Islet precursor cell (in vitro differentiated cells): ENCODE data around the gene VAMP5.
"Not testable (repeated sequence)": the region's sequence is repeated elsewhere in the genome, so short reads cannot be mapped to it uniquely, and the experiment has no call there.

Source experiments
- DNase-seq: peaks from one replicate; pipeline ENCODE4 v3.0.0-alpha.2; 2018

VAMP5 gene

GRCh38 chr2:85584354-85584856 lies at the start of gene VAMP5:
Gene VAMP5 (plus strand): TSS chr2:85584431. CDS start chr2:85584491, 60 bp downstream.
- DNase-seq: peak; percentile 53

- no peak for DNase-seq
Observed at GRCh38 chr2:85534881-85535280, 49.4 kb upstream of the VAMP5 start.

GRCh38 chr2:85536479-85536878 lies 47.8 kb upstream of the VAMP5 start:
- no peak for DNase-seq

GRCh38 chr2:85537600-85538506 lies 46.4 kb upstream of the VAMP5 start:
- peak; percentile 86 for DNase-seq

GRCh38 chr2:85538507-85539360 lies 45.5 kb upstream of the VAMP5 start, which contains the start of gene MAT2A:
Gene MAT2A (plus strand): TSS chr2:85539168. CDS start chr2:85539288, 120 bp downstream.
- DNase-seq: peak; percentile 98

GRCh38 chr2:85539361-85540132 lies 44.7 kb upstream of the VAMP5 start:
- peak; percentile 70 for DNase-seq

GRCh38 chr2:85540133-85540648 lies 44.0 kb upstream of the VAMP5 start:
- DNase-seq: no peak

- no peak for DNase-seq
Observed at GRCh38 chr2:85541262-85541661, 43.0 kb upstream of the VAMP5 start.

GRCh38 chr2:85541753-85542457 lies 42.3 kb upstream of the VAMP5 start:
- no peak for DNase-seq

GRCh38 chr2:85542777-85543176 lies 41.5 kb upstream of the VAMP5 start:
- DNase-seq: no peak

- DNase-seq: not testable (repeated sequence)
Observed at GRCh38 chr2:85544254-85544691, 40.0 kb upstream of the VAMP5 start.

- DNase-seq: not testable (repeated sequence)
Observed at GRCh38 chr2:85544915-85545779, 39.1 kb upstream of the VAMP5 start.

GRCh38 chr2:85545780-85546240 lies 38.4 kb upstream of the VAMP5 start:
- DNase-seq: no peak

GRCh38 chr2:85547089-85547858 lies 37.0 kb upstream of the VAMP5 start:
- no peak for DNase-seq

GRCh38 chr2:85547859-85548607 lies 36.2 kb upstream of the VAMP5 start:
- no peak for DNase-seq

- DNase-seq: no peak
Observed at GRCh38 chr2:85548608-85548900, 35.7 kb upstream of the VAMP5 start.

GRCh38 chr2:85549095-85549494 lies 35.1 kb upstream of the VAMP5 start:
- no peak for DNase-seq

- peak; percentile 73 for DNase-seq
Observed at GRCh38 chr2:85549826-85550225, 34.4 kb upstream of the VAMP5 start.

GRCh38 chr2:85550486-85550885 lies 33.7 kb upstream of the VAMP5 start:
- no peak for DNase-seq
